HG03575 (cell line): ENCODE data around the gene SDC4.
A peak's percentile ranks its signal among the peaks of the same experiment; 100 is the strongest.
"Not testable (repeated sequence)": the region's sequence is repeated elsewhere in the genome, so short reads cannot be mapped to it uniquely, and the experiment has no call there.

Experiments
- ATAC-seq: cut with Tn5 transposase; IDR thresholded peaks from one replicate; pipeline ENCODE4 v1.9.1; 2021; ENCODE audit not compliant: unreplicated experiment, insufficient number of reproducible peaks, low FRiP score; ENCODE audit errors: extremely low read depth

The SDC4 gene

DNA sequence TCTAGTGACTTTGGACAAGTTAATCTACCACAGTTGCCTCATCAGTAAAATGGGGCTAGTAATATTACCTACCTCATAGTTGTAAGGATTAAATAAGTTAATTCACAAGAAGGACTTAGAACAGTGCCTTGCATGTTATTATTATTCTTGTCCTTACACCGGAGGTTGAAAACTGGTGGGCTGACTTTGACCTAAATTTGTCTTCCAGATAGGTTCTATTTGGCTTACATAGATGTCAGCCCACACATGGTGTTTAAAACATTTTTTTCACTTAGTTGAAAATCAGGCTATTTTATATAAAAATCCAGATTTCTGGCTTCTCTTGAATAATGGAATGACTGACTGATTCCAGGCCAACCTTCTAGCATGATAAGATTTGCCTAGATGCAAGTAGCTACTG lies 18.0 kb upstream of the SDC4 start:
- ATAC-seq: no peak

DNA sequence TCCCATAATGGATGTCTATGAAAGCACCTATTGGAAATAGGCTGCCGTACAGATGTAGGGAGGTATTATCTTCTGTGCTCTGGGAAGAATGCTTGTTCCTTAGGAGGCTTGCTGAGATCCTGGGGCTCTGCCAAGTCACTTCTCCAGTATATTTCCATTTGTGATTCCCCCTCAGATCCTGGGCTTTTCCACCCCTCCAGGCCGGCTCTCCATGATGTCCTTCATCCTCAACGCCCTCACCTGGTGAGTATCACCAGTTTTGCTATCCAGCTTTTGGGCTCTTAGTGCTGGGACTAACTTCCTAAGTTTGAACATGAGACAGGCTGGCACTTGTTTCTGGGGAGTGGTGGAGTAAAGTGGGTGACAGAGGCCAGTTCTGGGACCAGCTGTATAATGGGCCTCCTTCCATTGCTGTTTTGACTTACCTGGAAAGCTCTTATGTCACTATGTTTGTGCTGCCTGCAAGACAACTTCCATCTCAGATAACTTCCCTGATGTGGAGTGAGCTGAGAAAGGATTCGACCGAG lies 17.3 kb upstream of the SDC4 start:
- no peak for ATAC-seq

DNA sequence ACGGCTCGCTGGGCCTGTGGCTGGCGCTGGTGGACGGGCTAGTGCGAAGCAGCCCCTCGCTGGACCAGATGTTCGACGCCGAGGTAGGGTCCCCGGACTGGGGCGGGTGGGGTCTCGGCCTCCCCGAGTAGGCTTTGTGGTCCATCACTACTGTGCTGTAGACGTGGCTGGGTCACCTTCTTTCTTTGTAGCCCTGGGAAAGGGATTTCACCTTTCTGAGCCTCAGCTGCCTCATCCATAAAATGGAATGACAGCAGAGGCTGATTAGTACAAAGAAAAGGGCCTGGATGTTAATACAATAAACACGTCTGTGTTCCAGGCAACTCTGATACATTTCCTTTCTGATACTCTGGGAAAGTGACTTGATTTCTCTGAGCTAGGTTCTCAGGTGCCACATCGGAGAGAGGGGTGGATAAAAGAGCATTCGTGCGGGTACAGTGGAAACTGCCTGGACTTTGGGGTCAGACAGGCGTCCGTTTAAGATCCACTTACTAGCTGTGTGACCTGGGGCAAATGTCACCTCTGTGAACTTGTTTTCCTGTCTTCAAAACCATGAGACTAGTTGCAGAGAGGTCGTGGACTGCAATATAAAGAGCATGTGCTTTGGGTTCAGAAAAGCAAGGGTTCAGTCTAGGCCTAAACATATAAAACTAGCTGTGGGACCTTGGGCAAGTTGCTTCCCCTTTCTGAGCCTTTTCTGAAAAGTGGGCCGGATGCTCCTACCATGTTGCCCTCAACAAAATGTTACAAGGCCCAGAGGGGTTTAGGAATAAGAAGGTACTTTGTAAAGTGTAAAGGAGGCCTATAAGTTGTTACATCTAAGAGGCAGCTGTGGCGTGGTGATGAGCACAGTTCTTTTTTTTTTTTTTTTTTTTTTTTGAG lies 15.6 kb upstream of the SDC4 start:
- no peak for ATAC-seq

DNA sequence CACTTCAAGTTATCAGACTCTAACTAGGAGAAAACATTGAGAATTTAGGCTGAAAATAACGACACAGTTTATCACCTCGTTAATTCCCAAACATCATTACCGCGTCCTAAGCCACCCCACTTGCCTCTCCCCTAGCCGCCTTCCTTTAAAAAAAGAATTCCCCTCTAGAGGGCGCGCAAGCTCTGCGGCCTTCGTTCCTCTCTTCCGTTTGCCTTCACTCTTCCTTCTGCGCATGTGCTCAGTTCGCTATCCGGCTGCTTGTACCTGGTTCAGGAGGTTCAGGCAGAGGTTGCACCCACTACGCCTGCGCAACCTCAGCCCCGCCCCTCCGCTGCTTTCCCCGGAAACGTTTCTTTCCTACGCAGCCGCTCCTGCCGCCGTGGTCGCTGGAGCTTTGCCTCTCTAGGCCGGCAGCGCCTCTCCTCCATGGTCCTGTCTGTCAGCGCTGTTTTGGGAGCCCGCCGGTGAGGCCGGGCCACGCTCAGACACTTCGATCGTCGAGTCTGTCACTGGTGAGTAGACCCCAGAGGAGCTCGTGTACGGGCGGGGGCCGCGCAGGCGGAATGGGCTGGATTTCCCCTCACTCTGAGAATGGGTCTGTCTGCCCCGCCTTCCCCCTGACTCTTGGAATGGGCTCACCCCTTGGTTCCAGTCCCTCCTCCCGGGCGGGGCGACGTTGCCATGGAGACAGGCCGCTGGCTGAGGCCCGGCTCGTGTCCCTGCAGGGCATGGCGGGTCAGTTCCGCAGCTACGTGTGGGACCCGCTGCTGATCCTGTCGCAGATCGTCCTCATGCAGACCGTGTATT lies 14.8 kb upstream of the SDC4 start, which contains the start of gene SYS1:
Gene SYS1, plus strand, starts transcription at position 353 of the 807 bp plus-strand sequence. Its CDS starts 376 bp downstream, at position 729.
- ATAC-seq: peak; percentile 64

DNA sequence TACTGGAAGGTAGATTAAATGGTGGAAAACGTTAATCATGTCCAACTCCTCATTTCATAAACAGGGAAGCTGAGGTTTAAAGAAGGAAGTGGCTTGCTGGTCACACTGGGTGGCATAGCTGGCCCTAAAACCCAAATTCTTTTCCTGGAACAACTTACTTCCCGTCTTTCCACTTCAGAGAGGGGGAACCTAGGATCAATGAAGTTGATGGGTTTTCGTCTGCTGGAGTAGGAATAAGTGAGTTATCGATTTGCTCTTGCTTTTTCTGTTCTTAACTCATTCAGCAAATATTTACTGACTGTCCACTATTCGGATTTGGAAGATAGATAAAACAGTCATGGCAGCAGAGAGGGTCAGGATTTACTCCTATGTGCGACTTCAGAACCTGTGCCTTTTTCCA lies 13.6 kb upstream of the SDC4 start:
- no peak for ATAC-seq

DNA sequence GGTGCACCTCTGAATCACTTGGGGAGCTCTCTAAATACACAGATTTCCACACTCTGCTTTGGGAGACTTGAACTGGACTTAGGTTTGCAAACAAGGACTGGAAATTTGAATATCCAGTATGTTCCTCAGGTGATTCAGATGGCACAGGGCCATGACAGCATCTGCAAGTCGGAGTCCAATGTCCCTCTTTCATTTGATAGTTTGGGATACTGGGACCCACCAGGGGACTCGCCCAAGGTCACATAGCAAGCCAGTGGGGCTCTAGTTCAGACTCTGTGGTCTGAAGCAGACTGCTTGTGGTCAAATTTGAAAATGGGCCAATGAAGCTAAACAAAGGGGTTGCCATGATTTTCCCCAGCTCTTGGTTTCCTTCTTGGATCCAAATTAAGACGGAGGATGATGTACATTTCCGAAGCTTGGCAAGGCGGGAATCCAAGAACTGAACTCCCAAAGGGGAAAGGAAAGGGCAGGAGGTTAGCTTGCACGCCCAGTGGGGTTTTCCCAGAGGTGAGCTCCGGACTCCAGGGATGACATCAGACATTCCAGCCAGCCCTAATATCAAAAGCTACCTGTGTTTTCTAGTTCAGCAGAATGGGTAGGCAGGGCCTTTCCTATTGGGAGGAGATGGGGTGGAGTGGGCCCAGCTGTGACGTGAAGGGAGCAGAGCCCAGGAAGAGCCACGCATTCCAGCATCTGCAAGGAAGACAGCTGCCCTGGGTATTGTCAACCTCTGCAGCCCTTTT lies 11.4 kb upstream of the SDC4 start:
- no peak for ATAC-seq

DNA sequence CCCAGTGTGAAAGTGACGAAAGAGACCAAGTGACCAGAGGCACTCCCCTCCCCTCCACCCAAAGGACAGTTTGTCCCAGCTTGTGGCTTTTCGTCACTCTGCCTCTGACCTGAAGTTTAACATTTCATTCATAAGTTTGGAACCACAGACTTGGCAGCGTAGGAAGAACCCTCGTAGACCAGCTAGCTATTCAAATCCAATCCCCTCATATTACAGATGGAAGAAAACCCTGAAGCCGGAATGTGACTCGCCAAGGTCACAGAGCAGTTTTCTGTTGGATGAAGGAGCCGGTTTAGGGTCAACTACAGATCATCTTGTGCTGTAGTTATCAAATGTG lies 10.8 kb upstream of the SDC4 start:
- ATAC-seq: no peak

DNA sequence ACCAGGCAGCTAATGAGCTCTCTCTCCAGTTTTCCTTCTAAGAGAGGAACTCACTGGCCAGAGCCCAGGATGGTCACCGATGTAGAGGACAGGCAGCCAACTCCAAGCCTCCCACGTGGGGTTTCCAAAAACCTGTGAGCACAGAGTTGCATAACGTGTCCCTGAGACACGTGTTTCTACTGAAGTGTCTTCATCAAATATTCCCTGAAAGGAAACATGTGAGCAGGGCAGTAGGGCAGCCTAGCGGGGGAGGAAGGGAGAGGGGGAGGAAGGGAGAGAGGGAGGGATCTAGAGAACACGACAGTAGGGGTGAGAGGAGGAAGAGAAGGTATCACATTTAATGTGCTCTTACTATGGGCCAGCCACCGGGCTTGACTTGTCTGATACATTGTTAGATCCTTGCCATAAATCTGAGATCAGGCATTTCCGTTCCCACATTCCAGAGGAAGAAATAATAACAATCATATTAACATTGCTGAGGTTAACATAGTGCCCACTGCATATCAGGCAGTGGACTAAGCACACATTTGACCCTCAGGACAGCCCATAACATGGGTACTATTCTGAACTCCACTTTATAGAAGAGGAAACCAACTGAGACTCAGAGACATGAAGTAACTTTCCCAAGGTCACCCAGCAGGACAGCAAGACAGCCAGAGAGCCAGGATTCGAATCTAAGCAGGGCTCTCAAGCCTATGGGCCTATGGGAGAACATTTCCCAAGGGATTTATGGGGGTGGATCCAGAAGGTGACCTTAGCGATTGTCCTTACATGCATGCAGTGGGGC lies 10.3 kb upstream of the SDC4 start:
- no peak for ATAC-seq

DNA sequence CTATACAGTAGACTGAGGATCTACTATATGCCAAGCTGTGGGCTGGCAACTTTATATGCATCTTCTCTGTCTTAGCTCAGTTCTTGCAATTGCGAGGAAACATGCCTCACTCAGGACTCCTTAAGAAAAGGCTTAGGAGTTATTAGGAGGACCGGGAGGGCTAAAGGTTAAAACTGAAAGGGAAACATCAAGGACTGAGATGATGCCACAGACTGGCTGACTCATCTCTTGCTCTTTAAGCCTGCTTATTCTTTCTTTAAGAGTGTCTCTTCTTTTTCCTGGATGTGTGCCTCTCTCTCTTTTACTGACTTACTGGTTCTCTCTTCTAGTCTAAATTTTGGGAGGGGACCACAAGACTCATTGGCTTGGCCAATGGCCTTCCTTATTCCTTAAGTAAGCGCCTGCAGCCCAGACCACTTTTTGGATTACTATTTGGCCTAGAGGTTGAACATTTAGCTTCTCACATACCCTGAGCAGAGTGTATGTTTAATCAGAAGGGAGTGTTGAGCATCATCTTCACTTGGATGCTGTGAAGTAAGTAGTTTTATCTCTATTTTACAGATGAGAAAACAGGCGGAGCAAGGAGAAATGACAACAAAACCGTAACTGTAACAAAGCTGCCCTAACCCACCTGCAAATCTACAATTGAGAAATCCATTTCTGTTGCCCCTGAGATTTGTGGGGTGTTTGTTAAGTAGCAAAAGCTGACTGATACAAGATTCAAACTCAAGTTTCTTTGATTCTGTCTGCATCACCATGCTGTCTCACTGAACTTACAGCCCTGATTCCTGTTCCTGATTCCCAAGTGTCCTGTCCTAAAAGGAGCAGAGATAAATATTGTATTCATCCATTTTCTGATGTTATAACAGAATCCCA lies 7.2 kb upstream of the SDC4 start:
- no peak for ATAC-seq

DNA sequence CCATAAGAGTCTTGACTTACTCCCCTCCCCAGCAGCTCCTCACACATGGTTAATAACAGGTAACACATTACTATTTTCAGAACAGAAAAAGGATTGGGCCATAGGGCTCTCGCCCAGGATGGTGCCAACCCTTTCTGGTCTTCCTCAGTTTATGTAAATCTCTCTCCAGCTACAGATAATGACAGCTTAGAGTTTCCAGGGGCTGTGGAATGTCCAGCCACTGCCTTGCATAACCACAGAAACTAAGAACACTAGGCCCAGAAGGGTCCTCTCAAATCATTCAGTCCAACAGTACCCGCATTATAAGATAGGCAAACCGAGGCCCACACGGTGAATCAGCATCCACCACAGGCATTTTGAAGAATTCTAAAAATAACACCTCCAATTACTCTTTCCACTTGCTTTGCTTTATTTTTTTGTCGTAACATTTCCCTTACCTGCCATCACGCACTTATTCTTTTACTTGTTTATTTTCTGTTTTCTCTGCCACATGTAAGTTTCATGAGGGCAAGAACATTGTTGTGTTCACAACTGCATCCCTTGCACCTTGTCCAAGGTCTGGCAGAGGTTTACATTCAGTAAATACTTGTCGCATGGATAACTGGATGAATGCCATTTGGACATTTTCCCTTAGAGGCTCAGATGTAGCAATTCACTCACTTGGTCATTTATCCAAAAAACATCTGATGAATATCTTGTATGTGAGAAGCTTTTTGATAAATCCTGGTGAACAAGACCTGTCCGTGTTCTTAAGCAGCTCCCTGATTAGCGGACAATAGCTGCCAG lies 6.4 kb upstream of the SDC4 start:
- ATAC-seq: no peak

DNA sequence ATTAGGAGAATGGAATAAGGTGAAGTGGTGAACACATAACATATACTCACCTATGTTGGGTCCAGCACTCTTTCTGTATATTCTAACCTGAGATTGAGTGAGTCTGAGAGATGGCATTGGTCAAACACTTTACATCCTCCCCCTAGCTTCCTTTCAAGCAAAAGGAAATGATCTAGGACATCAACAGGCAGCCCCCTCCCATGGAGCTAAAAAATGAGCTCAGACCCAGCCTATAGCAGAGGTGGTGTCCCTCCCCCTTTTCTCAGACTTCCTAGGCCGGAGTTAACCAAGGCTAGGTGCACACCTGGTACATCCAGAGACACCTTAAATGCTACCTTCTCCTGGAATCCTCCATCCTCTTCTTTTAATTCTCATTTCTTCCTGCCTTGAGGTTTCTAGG lies 5.5 kb upstream of the SDC4 start:
- no peak for ATAC-seq

DNA sequence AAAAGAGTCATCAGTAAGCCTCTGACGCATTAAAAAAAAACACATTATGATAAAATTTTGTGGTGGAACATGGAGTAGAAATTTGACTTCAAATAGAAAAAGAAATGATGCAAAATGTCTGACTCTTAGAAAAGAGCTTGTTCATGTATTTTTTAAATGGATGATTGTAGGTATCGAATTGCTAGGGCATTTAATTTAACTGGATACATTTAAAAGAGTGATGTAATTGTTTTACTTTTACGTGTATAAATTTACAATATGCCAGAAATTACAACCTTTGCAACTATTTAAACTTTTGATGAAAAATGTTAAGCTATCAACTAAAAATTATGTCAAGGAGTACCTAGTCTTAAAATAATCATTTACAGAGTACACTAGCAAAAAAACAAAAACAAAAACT lies 4.5 kb upstream of the SDC4 start:
- no peak for ATAC-seq

DNA sequence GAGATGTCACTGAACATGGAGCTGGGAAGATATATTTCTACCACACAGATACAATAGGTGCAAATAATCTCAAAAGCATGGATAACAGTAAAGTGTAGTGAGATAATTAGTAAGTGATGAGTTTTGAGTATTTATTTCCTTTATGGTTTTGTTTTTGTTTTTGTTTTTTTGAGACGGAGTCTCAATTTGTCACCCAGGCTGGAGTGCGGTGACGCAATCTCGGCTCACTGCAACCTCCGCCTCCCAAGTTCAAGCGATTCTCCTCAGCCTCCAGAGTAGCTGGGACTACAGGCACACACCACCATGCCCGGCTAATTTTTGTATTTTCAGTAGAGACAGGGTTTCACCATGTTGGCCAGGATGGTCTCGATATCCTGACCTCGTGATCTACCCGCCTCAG lies 2.6 kb upstream of the SDC4 start:
- ATAC-seq: not testable (repeated sequence)

DNA sequence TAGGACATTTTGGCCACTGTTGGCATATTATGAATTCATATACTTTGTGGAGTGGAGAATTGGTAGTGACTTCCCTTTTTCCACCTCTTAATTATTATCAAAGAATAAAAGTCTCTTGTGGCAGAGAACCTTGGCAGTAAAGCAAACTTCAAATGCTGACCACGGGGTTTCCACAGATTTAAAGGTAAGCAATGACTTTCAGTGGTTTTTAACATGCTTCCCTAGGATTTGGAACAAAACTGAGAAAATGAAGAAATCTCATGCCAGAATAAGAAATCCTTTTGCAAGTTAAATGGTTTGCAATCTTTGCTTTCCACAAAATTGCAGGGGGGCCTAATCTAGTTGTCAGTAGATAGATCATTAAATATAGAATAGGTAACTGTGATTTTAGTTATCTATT lies 2.0 kb upstream of the SDC4 start:
- no peak for ATAC-seq

DNA sequence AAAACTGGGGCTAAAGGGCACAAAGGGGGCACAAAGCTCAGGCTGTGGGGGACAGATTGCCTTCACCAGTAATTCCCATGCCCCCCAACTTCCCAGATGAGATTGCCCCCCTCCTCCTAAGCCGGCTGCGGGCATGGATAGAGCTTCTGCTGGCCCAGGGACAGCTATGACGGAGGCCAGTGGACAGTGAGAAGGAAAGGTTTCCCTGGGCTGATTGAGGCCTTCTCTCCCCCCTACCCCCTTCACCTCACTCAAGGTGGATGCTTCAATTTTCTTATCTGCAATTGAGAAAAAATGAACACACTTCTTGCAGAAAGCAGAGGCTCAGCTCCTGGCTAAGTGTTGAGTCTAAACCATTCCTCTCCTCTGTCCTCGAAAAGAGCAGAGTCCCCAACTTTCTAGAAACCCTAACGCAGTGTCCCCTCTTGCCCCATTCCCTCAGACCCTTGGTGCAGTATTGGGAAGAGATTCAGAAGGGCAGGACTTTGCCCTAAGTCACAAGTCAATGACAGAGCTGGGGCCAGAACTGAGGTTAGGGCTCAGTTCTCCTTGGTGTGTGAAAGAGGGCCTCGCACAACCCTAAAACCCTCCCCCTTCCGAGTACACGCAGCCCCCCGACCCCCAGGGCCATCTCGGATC lies 808 bp downstream of the SDC4 start:
- ATAC-seq: no peak

DNA sequence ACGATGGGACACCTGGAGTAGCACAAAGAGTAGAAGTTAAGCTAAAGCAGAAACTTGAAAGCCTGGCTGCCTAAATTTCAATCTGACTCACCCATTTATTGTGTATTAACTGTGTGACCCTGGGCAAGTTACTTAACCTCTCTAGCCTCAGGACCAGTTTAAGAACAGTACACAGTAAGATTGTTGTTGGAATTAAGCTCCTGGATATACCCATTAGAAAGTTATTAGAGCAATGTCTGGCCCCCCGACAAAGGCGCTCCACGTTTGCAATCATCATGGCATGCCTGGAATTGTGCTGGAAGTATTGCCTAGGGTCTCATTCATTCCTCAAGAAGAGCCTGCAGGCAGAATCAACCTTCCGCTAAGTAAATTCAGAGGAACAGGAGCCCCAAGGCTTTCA lies 1.4 kb downstream of the SDC4 start:
- ATAC-seq: no peak

DNA sequence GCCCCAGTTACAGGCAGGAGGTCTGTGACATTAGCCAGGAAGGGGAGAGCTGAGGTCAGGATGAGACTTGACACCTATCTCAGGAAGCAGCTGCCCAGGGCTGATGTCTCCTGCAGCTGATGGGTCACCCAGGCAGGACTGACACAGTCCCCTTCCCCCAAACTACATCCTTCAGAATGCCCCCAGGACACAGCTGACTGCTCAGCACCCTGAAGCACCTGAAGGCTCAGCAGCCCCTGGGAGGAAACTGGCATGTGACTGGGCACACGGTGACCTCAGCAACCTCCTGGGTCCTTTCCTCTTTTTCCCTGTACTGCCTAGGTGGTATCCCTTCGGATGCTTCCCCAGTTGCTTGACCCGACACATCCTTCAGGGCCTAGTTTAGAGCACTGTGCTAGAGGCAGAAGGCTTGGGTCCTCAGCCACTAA lies 1.9 kb downstream of the SDC4 start:
- no peak for ATAC-seq
